RPMI8226 (cell line): ENCODE data around the gene PSPH.
"Not testable (repeated sequence)": the region's sequence is repeated elsewhere in the genome, so short reads cannot be mapped to it uniquely, and the experiment has no call there.

ENCODE experiments used
- DNase-seq: peaks from one replicate; pipeline ENCODE4 v3.0.0-alpha.2; 2015

Gene PSPH

DNA sequence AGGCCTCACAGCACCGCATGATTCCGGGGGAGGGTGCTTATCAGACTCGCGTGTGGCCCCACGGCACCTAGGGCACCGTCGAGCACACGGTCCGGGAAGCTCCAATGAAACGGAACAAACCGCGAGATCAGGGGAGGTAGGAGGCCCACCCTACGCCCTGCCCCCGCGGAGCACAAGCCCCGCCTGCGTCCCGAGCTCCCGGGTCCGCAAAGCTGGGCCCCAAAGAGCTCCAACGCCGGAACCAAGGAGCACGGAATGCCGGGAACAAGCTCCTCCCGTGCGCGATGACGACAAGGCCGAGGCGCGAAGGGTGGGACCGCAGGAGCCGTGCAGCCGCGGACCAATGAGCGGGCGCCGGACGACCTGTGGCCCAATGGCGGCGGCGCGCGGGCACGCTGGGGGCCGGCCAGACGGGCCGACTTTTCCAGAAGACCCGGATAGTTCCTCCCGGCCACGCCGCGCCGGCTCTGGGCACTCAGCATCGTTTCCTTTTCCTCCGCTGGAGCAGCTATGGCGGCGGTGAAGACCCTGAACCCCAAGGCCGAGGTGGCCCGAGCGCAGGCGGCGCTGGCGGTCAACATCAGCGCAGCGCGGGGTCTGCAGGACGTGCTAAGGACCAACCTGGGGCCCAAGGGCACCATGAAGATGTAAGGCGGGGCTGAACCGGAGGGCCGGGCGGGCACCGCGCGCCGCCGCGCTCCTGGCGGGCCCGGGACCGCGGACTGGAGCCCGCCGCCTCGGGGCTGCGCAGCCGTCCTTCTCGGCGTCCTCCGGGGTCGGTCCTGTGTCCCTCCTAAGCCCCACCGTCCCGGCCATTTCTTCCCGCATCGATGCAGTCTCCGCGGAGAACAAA lies at the start of gene PSPH, which contains the start of gene CCT6A:
Gene PSPH (minus strand): TSS at position 106 of the 853 bp plus-strand sequence. CDS start 30,232 bp downstream, outside the sequence.
Gene CCT6A (plus strand): TSS at position 427 of the 853 bp plus-strand sequence. CDS start 84 bp downstream, at position 511.
- DNase-seq: peak; percentile 97

DNA sequence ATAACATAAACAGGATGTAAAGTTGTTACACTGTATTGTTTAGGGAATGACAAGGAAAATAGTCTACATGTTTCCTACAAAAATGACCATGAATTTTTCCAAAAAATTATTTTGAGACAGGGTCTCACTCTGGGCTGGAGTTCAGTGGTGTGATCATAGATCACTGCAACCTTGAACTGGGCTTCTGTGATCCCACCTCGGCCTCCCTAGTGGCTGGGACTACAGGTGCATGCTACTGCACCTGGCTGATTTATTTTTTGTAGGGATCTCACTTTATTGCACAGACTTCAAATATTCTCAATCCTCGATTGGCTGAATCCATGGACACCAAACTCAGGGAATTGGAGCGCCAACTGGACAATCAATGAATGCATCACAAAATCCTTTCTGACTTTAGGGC lies 48.4 kb upstream of the PSPH start:
- DNase-seq: peak; percentile 49

DNA sequence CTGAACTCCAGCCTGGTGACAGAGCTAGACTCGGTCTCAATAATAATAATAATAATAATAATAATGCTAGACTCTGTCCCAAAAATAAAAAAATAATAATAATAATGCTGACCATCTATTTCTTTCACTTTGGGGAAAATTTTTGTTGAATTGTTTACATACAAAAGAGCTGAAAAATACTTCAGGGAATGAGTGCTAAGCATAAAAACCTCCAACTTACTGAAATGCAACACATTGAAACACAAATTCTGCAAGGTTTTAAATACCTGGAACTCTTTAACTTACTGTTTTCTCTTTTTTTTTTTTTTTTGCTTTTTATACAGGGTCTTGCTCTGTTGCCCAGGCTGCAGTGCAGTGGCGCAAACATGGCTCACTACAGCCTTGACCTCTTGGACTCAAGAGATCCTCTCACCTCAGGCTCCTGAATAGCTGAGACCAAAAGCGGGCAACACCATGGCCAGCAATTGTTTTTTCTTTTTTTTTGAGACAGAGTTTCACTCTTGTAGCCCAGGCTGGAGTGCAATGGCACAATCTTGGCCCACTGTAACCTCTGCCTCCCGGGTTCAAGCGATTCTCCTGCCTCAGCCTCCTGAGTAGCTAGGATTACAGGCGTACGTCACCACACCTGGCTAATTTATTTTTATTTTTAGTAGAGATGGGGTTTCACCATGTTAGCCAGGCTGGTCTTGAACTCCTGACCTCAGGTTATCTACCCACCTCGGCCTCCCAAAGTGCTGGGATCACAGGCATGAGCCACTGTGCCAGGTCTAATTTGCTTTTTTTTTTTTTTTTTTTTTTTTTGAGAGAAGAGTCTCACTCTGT lies 47.2 kb upstream of the PSPH start:
- peak; percentile 59 for DNase-seq

DNA sequence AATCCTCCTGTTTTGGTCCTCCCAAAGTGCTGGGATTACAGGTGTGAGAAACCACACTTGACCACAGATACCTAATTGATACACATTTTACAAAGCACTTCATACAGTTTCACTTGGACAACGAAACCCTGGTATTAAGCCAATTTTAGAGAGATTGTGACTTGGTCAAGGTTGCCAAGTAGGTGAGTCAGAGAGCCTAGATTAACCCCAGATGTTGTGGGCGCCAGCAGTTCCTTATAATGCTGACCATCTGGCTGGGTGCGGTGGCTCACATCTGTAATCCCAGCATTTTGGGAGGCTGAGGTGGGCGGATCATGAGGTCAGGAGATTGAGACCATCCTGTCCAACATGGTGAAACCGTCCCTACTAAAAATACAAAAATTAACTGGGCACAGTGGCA lies 46.5 kb upstream of the PSPH start:
- peak; percentile 95 for DNase-seq

DNA sequence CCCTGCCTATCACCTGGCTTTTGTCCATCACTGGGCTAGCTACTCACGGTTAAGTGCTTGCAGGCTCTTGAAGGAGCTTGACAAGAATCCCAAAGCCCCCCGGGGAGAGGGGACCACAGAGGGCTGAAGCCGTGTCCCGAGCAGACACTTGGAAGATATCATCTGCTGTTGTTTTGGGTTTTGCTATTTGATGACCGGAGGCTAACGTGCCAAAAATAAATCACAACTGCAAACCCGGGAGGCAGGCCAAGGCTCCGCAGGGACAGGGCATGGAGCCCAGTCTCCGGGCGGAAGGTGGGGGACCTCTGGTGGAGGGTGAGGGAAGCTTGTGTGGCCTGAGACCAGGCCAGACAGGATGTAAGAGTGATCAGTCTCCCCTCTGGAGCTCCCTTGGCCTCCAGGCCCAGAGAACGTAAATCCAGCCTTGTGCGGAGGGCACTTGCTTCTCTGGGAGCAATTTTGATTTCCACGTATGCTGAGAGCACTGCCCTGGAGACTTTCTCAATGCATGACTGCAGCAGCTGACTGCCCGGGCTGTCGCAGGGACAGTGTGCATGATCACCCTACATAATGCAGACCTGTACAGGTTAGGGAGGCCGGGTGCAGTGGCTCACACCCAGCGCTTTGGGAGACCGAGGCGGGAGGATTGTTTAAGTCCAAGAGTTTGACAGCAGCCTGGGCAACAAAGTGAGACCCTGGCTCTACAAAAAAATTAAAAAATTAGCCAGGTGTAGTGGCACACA lies 41.7 kb upstream of the PSPH start, which contains the start of gene PHKG1:
Gene PHKG1 (minus strand): TSS at position 164 of the 743 bp plus-strand sequence. CDS start 4,011 bp downstream, outside the sequence.
- DNase-seq: peak; percentile 74

DNA sequence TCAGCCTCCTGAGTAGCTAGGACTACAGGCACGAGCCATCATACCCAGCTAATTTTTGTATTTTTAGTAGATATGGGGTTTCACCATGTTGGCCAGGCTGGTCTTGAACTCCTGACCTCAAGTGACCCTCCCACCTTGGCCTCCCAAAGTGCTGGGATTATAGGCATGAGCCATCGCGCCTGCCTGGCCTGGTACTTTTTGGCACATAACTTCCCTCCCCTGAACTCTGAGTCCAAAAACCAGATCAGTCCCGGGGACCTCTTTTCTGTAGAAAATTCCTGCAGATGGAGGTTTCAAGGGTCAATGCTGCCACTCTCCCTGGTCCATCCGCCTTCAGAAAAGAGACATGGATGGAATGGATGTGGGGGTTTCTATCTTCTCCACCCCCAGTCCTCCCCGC lies 41.1 kb upstream of the PSPH start:
- DNase-seq: not testable (repeated sequence)

DNA sequence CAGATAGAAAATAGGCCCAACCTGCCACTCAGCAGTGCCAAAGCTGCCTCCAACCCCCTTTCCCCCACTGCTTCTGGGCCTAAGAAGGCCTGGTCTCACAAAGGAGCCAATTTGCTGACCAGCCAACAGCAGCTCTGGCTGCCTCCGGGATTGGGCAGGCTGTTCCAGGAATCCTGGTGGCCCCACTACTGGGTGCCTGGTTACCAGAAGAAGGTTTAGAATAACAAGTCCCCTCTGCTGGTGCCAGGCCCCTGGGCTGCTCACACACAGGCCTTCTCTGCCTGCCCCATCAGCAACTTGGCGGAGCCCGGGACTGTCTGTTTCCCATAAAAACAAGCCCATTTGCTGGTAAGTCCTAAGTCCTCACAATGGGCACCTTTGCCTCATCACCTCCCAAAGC lies 40.3 kb upstream of the PSPH start:
- DNase-seq: no peak

DNA sequence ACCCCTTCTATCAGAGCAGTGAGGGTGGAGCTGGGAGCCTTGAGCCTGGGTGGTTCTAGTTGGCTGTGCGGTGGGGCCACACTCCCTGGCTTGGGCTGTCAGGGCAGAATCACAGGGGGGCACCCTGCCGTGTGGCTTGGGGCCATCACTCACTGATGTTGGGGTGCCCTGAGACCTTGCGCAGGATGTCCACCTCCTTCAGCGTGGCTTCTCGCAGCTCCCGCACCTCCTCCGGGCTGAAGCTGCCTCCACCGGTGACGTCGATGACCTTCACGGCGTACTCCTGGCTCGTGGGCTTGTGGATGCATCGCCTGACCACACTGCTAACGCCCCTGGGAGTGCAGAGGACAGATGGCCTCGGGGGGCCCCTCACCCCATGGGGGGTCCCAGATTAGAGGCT lies 36.2 kb upstream of the PSPH start:
- no peak for DNase-seq

DNA sequence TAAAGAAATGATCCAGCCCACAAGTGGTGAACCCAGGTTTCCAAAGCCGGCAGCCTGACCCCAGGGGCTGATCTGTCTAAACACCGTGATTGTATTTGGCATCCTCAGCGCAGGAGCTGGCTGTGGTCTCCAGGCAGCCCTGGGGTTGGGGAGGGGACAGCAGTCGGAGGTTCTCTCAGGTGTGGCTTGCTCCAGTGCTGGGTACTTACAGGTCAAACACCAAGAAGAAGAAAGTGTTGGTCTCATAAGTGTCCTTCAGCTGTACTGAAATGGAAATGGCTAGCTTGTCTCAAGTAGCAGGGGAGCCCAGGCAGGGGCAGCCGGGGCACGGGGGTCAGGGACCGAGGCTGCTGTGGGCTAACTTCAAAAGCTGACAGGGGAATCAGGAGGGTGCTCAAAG lies 35.5 kb upstream of the PSPH start:
- DNase-seq: no peak

DNA sequence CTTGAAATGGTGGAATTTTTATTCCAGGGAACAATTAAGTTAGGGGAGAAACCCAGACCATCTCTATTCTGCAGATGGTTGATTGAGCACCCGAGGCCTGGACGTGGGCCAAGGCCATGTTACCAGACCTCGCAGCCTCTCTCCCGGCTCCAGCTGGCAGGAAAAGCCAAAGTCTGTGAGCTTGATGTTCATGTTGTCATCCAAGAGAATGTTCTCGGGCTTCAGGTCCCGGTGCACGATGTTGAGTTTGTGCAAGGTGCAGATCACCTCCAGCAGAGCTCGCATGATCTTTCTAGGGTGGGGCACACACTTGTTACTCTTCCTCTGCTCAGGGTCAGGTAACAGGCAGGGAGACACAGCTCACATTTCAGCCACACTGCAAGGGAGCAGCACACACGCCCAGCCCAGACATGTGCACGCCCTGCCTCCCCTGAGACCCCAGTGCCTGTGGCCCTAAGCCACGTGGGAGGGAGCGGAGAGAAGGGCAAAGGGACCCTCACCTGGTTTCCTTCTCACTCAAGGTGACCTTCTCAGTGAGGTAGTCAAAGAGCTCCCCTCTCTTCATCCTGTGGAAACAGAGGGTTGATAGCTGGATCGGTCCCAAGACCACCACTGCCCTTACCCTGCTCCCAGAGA lies 32.0 kb upstream of the PSPH start:
- DNase-seq: no peak

DNA sequence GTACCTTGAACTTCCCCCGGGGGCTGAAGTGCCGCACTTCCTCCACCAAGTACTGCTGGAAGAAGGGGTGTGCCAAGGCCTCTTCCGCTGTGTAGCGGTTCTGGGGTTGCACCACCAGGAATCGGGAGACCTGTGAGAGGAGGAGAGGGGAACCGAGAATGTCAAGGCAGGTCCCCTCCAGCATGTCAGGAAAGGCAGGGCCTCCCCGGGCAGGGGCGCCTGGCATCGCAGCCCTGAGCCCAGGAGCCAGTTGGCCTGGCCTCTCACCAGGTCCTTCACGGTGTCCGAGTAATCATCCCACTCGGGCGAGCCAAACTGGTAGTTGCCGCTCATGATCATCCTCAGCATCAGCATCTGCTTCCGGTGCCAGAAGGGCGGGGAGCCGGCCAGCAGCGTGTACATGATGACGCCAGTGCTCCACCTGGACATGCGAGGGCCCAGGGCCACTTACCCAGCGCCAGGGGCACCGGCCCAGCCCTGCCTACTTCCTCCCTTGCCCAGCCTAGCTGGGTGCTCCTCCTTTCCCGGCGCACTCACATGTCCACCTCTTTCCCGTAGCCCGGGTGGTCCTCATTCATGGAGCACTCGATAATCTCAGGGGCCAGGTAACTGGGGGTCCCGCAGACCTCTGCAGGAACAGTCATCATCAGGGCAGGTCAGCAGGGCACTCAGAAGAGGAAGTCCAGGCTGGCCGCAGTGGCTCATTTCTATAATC lies 30.5 kb upstream of the PSPH start:
- DNase-seq: no peak

DNA sequence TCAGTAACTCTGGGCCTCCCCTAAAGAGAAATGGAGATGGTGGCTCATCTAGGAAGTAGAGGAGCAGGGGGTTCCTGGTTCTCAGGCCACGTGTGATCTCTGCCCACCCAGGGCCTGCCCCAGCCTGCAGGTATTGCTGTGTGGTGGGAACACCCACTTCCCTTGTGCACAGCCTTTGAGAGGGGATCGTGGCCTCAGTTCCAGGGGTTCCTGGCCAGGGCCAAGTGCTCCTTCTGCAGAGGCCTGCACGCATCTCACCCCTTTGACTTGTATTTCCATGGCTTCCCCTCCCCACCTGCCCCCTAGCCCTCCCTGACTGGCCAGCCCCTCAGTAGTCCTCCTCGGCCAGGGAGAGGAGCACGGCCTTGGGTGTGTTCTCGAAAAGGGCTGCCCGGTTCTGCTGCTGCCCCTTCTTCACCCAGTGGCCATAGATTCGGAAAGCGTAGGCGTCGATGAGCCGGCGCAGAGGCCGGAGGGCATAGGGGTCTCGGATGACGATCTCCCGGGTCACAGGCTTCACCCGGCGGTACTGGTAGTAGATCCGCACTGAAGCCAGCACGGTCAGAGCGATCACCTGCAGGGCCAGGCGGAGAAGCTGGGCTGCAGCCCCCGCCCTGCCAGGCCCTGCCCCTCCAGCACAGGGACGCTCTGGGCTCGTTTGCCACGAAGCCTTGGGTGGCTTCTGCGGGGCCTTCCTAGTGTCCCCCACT lies 29.6 kb upstream of the PSPH start:
- not testable (repeated sequence) for DNase-seq

DNA sequence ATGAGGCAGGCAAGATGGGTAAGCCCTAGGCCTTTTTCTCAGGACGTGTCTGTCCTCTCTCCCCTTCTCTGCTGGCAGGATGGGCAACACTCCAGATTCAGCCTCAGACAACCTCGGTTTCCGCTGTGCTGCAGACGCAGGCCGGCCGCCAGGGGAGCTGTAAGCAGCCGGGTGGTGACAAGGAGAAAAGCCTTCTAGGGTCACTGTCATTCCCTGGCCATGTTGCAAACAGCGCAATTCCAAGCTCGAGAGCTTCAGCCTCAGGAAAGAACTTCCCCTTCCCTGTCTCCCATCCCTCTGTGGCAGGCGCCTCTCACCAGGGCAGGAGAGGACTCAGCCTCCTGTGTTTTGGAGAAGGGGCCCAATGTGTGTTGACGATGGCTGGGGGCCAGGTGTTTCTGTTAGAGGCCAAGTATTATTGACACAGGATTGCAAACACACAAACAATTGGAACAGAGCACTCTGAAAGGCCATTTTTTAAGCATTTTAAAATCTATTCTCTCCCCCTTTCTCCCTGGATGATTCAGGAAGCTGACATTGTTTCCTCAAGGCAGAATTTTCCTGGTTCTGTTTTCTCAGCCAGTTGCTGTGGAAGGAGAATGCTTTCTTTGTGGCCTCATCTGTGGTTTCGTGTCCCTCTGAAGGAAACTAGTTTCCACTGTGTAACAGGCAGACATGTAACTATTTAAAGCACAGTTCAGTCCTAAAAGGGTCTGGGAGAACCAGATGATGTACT lies 28.4 kb upstream of the PSPH start:
- no peak for DNase-seq

DNA sequence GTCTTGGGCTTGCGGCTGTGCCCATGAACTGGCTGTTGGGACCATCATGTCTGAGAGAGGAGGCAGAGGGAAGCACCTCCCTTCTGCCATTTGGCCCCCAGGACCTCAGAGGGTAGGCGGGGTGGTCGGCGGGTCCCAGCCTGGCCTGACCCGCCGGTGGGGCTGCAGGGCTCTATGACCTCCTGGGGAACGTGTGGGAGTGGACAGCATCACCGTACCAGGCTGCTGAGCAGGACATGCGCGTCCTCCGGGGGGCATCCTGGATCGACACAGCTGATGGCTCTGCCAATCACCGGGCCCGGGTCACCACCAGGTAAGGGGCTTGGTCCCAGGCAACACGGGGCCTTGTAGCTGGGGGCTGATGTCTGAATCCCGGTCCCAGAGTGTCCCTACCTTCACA lies 27.0 kb upstream of the PSPH start:
- DNase-seq: no peak

DNA sequence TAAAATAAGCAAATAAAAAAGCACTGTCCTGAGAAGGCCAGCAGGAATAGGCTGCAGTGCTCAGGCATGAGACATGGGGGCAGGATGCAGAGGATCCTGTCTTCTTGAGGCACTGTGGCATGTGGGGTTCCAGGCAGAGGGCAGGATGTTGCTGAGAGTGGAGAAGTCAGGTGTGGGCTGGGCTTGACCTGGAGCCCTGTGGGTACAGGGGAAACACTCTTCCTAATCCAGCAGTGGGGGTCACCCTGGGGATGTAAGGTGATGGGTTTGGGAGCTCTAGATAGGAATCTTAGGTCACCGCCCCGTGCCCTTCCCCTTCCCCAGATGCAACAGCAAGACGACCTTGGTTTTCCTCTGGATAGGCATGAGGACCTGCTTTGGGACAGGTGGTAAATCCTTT lies 26.4 kb upstream of the PSPH start:
- no peak for DNase-seq

DNA sequence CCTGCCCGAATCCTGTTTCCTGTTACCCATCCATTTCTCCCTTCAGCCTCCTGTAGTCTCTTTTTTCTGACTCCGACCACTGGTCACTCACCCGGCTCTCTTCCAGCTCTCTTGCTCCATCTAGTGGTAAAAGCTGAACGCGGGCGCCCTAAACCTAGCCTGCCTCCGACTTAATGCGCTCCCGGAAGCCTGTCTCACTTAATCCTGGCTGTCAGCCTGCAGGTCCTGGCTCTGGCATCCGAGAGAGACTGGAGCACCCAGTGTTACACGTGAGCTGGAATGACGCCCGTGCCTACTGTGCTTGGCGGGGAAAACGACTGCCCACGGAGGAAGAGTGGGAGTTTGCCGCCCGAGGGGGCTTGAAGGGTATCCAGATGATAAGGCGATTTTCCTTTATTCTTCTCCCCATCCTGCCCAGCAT lies 23.1 kb upstream of the PSPH start:
- DNase-seq: peak; percentile 83

DNA sequence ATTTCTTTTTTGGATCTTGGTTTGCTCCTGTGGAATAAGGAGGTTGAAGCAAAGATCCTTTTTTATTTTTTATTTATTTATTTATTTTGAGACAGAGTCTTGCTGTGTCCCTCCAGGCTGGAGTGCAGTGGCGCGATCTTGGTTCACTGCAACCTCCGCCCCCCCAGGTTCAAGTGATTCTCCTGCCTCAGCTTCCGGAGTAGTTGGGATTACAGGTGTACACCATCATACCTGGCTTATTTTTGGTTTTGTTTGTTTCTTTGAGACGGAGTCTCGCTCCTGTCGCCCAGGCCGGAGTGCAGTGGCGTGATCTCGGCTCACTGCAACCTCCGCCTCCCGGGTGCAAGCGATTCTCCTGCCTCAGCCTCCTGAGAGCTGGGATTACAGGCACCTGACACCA lies 15.1 kb upstream of the PSPH start:
- DNase-seq: not testable (repeated sequence)

DNA sequence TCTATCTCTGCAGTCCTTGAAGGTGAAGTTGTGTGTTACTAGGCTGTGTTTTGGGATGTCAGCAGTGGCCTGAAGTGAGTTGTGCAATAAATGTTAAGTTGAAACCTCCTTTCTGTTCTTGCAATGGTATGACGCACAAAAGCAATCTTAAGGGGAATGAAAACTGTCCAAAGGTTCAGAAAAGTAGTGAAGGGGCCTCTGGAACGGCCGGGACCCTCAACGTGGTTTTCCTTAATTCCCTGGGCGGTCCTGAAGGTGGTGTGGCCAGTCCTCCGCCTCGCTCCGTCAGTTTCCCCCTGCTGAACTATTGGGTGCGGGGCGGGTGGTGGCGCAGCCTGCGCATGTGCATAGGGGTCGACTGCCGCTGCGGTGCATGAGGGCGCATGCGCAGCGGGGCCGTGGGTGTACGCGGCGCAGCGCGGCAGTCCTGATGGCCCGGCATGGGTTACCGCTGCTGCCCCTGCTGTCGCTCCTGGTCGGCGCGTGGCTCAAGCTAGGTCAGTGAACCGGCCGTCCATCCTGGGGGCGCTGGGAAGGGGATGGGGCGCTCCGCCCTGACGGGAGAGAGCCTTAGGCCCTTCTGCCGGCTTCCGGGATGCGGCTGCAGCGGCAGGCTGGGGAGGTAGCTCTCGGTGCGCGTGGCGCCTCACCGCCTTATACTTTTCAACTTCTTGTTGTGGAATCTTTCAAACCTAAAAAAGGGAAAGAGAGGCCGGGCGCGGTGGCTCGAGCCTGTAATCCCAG lies 12.8 kb upstream of the PSPH start, which contains the start of gene SUMF2:
Gene SUMF2 (plus strand): TSS at position 405 of the 744 bp plus-strand sequence. CDS start 26 bp downstream, at position 431.
- DNase-seq: peak; percentile 96

DNA sequence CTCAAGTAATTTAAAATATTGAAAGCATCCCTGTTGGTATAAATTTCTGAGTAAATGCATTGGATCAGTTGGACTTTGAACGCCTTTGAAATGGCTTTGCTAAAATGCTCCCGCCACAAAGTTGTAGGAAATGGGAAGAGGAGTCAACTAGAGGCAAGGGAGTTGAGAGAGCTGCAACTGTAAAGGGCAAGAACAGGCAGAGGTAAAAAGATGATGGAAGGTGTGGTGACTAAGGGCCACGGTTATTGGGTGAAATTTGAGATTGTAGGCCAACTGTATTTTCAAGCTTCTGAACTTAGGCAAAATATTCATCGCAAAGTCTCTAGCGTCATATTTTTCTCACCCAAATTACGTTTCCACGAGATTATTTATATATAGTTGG lies 12.2 kb upstream of the PSPH start:
- no peak for DNase-seq
